ENCODE results near the gene EMC1. TPM values are rescaled to one million over a fixed set of nuclear protein-coding genes. Genes with fewer than 3 reads are reported as not detected.

EMC1 gene
- polyA plus RNA-seq, 2 of the 4 experiments (the other 2 are of a cell fraction) = 25.8 to 32.2 TPM

DNA sequence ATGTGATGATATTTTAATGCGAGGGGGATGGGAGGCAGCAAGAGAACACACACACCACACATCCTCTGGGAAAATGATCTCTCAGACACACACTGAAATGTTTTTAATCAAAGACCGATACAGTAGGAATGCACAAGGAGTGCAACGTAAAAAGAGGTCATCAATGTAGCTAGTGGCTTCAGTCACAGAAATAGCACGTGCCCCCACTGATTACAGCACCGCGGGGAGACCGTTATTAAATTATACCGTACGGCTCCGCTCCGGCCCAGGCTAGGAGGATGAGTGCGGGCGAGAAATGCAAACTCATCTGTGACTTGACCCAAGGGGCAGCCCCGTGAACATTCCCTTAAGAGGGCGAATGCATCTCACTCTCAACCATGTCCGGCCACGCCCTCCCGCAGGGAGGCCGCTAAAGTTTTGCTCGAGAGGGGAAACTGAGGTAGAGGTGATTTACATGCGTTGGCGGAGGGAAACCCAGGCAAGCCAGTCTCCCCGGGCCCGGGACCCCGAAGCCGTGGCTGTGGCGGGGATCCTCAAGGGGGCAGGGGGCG is 41.8 kb downstream of the EMC1 start:
- Histone ChIP-seq H3K4me3 (peak overlapping the region; percentile 92), H3K9me3 (no peaks in the 10 kb centered on the region), H3K4me2 (peak overlapping the region; percentile 89), H3K4me1 (peaks cover 25% of the 10 kb centered on the region), H3K27ac (peak overlapping the region; percentile 88 to 99)
- ATAC-seq = peak; percentile 33 to 57; a peak in 4 of 6 replicates
- POLR2A ChIA-PET = no interaction called here
- FAIRE-seq = no peak
- TF ChIP-seq CBX8 (IDR thresholded peaks at IDR 0.05) = no peak
- peak; percentile 11; the same call in 1 of the 2 replicates for TF ChIP-seq KDM1A (IDR thresholded peaks at IDR 0.05; ENCODE audit: low read depth)
- no peak for TF ChIP-seq NPAS2 (CRISPR knock-in tag; IDR thresholded peaks at IDR 0.05; ENCODE audit: borderline replicate concordance)
- no peak for TF ChIP-seq RNF2 (IDR thresholded peaks at IDR 0.05; ENCODE audit: borderline replicate concordance, low read depth)
- no peak for TF ChIP-seq CHD2 (IDR thresholded peaks at IDR 0.05; ENCODE audit: low read length, partially characterized antibody)
- peak; percentile 14 to 39 for DNase-seq (ENCODE audit: low read depth in 1 of 2, low spot score in 1 of 2)
- WGBS (ENCODE audit: missing lambda C conversion rate) = under 1% methylated on average over 23 of the region's 28 CpGs
- CTCF ChIA-PET = interaction anchor here (2.3 kb wide), 1 partner anchor 31 kb away, joined by 9 read pairs; no protein-coding TSS in a partner anchor

DNA sequence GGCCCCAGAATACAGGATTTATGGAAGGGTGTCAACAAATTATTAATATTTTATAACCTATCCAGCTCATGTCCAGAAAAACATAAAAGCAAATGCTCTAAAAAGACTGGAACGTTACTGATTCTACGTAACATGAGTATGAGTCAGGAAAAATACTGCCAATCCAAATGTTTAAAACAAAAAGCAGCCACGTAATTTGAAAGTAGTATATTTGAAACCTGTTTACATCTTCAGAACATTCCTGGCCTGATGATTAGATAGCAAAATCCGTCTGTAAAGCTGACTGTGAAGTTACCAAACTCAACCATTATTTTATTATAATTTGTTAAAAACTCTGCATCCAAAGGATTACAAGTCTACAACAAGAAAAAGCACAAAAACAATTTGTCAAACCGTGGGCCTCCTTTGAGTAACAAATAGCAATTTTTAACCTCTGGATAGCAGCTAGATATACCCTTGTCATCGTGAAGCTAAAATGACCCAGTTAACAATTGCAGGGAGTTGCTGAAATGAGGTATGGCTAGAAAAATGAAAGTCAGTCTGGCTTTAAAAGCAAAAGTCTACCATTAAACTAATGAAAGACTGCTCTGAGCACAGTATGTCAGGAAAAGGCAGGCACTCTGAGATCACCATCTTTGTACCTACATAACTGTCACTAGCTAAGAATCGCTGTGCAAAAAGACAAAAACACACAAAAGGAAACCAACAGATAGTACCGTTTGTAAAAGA is 42.5 kb downstream of the EMC1 start:
- FAIRE-seq = no peak
- 14% methylated on average over 8 of the region's 8 CpGs for WGBS (ENCODE audit: missing lambda C conversion rate)
- POLR2A ChIA-PET = no interaction called here

DNA sequence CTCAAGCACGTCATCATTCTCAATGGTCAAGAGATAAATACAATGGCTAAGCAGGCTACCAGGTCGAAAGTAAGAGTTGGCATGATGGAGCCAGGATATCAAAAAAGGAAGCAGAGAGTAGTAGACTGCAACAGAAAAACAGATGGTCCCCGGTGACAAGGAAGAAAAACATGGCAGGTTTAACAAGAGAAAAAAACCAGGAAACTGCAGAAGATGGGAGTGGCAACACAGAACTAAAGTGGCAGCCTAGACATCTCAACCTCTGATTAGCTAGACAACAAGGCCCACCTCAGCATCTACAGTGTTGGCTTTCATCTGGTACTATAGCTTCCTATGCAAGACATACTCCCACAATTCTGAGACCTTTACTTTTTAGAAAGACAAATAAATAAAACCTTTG is 44.4 kb downstream of the EMC1 start:
- no peak overlapping the region for H3K4me3 ChIP-seq
- POLR2A ChIA-PET = no interaction called here
- FAIRE-seq (no peak), DNase-seq (ENCODE audit: low read depth in 1 of 2, low spot score in 1 of 2) (no peak), ATAC-seq (no peak)
- H3K27ac ChIP-seq = no peak overlapping the region
- WGBS (ENCODE audit: missing lambda C conversion rate) = 84% methylated on average over 3 of the region's 3 CpGs
- CTCF ChIA-PET = interaction anchor here (0.6 to 1.4 kb wide), 2 partner anchors 44 to 280 kb away, joined by 3 read pairs; partner anchors contain the start of genes EMC1 and MRTO4
- H3K4me1 ChIP-seq = peaks cover 48% of the 10 kb centered on the region
- no peak overlapping the region for H3K4me2 ChIP-seq
- H3K9me3 ChIP-seq = no peaks in the 10 kb centered on the region
- TF ChIP-seq JUN (IDR thresholded peaks at IDR 0.05) (no peak), EHF (CRISPR knock-in tag; IDR thresholded peaks at IDR 0.05) (no peak), HEYL (CRISPR knock-in tag; IDR thresholded peaks at IDR 0.05) (no peak), JUNB (IDR thresholded peaks at IDR 0.05) (no peak), CHD4 (IDR thresholded peaks at IDR 0.05; ENCODE audit: borderline replicate concordance) (no peak), FOSB (CRISPR knock-in tag; IDR thresholded peaks at IDR 0.05) (no peak), POLR2A (IDR thresholded peaks at IDR 0.05; ENCODE audit: low read length) (no peak), CHD2 (IDR thresholded peaks at IDR 0.05; ENCODE audit: low read length, partially characterized antibody) (no peak), KDM1A (IDR thresholded peaks at IDR 0.05; ENCODE audit: low read depth) (no peak)
- TF ChIP-seq, protein P1, sequence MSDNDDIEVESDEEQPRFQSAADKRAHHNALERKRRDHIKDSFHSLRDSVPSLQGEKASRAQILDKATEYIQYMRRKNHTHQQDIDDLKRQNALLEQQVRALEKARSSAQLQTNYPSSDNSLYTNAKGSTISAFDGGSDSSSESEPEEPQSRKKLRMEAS (IDR thresholded peaks at IDR 0.05) = no peak
- TF ChIP-seq, protein P2, sequence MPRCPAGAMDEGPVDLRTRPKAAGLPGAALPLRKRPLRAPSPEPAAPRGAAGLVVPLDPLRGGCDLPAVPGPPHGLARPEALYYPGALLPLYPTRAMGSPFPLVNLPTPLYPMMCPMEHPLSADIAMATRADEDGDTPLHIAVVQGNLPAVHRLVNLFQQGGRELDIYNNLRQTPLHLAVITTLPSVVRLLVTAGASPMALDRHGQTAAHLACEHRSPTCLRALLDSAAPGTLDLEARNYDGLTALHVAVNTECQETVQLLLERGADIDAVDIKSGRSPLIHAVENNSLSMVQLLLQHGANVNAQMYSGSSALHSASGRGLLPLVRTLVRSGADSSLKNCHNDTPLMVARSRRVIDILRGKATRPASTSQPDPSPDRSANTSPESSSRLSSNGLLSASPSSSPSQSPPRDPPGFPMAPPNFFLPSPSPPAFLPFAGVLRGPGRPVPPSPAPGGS (IDR thresholded peaks at IDR 0.05) = no peak
- TF ChIP-seq, protein P3, sequence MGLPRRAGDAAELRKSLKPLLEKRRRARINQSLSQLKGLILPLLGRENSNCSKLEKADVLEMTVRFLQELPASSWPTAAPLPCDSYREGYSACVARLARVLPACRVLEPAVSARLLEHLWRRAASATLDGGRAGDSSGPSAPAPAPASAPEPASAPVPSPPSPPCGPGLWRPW (IDR thresholded peaks at IDR 0.05) = no peak
- TF ChIP-seq, protein P4, sequence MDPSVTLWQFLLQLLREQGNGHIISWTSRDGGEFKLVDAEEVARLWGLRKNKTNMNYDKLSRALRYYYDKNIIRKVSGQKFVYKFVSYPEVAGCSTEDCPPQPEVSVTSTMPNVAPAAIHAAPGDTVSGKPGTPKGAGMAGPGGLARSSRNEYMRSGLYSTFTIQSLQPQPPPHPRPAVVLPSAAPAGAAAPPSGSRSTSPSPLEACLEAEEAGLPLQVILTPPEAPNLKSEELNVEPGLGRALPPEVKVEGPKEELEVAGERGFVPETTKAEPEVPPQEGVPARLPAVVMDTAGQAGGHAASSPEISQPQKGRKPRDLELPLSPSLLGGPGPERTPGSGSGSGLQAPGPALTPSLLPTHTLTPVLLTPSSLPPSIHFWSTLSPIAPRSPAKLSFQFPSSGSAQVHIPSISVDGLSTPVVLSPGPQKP (IDR thresholded peaks at IDR 0.05; ENCODE audit: low read depth, low read length) = no peak

More for the DNA sequence above, 42.5 kb downstream of the EMC1 start:
- CTCF ChIA-PET = interaction anchor here (1.2 to 2.3 kb wide), 2 partner anchors 29 to 32 kb away, joined by 3 to 9 read pairs; no protein-coding TSS in a partner anchor
- Histone ChIP-seq H3K4me2 (peak overlapping the region; percentile 89), H3K27ac (peak overlapping the region; percentile 88 to 99), H3K4me1 (peaks cover 31% of the 10 kb centered on the region), H3K4me3 (peak overlapping the region; percentile 92), H3K9me3 (no peaks in the 10 kb centered on the region)
- no peak for ATAC-seq
- no peak for DNase-seq (ENCODE audit: low read depth in 1 of 2, low spot score in 1 of 2)
- TF ChIP-seq NPAS2 (CRISPR knock-in tag; IDR thresholded peaks at IDR 0.05; ENCODE audit: borderline replicate concordance) (no peak), NFE2L2 (conservative IDR thresholded peaks at IDR 0.05; ENCODE audit: low read length) (no peak), FOSB (CRISPR knock-in tag; IDR thresholded peaks at IDR 0.05) (no peak), FOSL2 (IDR thresholded peaks at IDR 0.05) (no peak), FOSL2 (CRISPR knock-in tag; IDR thresholded peaks at IDR 0.05) (no peak), RAD21 (conservative IDR thresholded peaks at IDR 0.05 in 1 of 2, IDR thresholded peaks at IDR 0.05 in 1 of 2) (no peak), HEYL (CRISPR knock-in tag; IDR thresholded peaks at IDR 0.05) (no peak), CBX2 (IDR thresholded peaks at IDR 0.05; ENCODE audit: borderline replicate concordance, low read depth) (no peak), JUNB (IDR thresholded peaks at IDR 0.05) (no peak), HDAC2 (IDR thresholded peaks at IDR 0.05) (no peak), CEBPB (IDR thresholded peaks at IDR 0.05) (no peak), HOXA7 (CRISPR knock-in tag; IDR thresholded peaks at IDR 0.05) (no peak), RFX5 (IDR thresholded peaks at IDR 0.05) (no peak), EHF (CRISPR knock-in tag; IDR thresholded peaks at IDR 0.05) (no peak), SREBF2 (IDR thresholded peaks at IDR 0.05) (no peak), MAFK (IDR thresholded peaks at IDR 0.05; ENCODE audit: partially characterized antibody) (no peak), ZSCAN20 (CRISPR knock-in tag; IDR thresholded peaks at IDR 0.05) (no peak), BHLHE40 (IDR thresholded peaks at IDR 0.05; ENCODE audit: low read depth, low read length) (no peak), NR3C1 (IDR thresholded peaks at IDR 0.05) (no peak)
- TF ChIP-seq, protein P5, sequence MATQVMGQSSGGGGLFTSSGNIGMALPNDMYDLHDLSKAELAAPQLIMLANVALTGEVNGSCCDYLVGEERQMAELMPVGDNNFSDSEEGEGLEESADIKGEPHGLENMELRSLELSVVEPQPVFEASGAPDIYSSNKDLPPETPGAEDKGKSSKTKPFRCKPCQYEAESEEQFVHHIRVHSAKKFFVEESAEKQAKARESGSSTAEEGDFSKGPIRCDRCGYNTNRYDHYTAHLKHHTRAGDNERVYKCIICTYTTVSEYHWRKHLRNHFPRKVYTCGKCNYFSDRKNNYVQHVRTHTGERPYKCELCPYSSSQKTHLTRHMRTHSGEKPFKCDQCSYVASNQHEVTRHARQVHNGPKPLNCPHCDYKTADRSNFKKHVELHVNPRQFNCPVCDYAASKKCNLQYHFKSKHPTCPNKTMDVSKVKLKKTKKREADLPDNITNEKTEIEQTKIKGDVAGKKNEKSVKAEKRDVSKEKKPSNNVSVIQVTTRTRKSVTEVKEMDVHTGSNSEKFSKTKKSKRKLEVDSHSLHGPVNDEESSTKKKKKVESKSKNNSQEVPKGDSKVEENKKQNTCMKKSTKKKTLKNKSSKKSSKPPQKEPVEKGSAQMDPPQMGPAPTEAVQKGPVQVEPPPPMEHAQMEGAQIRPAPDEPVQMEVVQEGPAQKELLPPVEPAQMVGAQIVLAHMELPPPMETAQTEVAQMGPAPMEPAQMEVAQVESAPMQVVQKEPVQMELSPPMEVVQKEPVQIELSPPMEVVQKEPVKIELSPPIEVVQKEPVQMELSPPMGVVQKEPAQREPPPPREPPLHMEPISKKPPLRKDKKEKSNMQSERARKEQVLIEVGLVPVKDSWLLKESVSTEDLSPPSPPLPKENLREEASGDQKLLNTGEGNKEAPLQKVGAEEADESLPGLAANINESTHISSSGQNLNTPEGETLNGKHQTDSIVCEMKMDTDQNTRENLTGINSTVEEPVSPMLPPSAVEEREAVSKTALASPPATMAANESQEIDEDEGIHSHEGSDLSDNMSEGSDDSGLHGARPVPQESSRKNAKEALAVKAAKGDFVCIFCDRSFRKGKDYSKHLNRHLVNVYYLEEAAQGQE (IDR thresholded peaks at IDR 0.05) = no peak
- TF ChIP-seq, protein P6, sequence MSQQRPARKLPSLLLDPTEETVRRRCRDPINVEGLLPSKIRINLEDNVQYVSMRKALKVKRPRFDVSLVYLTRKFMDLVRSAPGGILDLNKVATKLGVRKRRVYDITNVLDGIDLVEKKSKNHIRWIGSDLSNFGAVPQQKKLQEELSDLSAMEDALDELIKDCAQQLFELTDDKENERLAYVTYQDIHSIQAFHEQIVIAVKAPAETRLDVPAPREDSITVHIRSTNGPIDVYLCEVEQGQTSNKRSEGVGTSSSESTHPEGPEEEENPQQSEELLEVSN (IDR thresholded peaks at IDR 0.05; ENCODE audit: borderline replicate concordance, low read depth) = no peak

Measured in A549 (cell line).